ENCODE measurements around the gene NAT9.

Gene NAT9

GRCh38 chr17:74772053-74772452, 4.1 kb downstream of the NAT9 start:
- no peak for DNase-seq (ENCODE audit: low spot score)
- TF ChIP-seq, protein P1, sequence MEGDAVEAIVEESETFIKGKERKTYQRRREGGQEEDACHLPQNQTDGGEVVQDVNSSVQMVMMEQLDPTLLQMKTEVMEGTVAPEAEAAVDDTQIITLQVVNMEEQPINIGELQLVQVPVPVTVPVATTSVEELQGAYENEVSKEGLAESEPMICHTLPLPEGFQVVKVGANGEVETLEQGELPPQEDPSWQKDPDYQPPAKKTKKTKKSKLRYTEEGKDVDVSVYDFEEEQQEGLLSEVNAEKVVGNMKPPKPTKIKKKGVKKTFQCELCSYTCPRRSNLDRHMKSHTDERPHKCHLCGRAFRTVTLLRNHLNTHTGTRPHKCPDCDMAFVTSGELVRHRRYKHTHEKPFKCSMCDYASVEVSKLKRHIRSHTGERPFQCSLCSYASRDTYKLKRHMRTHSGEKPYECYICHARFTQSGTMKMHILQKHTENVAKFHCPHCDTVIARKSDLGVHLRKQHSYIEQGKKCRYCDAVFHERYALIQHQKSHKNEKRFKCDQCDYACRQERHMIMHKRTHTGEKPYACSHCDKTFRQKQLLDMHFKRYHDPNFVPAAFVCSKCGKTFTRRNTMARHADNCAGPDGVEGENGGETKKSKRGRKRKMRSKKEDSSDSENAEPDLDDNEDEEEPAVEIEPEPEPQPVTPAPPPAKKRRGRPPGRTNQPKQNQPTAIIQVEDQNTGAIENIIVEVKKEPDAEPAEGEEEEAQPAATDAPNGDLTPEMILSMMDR (conservative IDR thresholded peaks at IDR 0.05; ENCODE audit: low read depth) = no peak
- ChIA-PET CTCF (interaction anchor here (0.6 to 3.5 kb wide), 2 partner anchors 26 to 71 kb away, joined by 3 to 42 read pairs; no protein-coding TSS in a partner anchor), POLR2A (ENCODE audit: low non-redundant PET) (interaction anchor here (1.6 kb wide), 1 partner anchor 22 kb away, joined by 6 read pairs; no protein-coding TSS in a partner anchor)
- peak overlapping the region; percentile 79 for H3K27ac ChIP-seq

DNA sequence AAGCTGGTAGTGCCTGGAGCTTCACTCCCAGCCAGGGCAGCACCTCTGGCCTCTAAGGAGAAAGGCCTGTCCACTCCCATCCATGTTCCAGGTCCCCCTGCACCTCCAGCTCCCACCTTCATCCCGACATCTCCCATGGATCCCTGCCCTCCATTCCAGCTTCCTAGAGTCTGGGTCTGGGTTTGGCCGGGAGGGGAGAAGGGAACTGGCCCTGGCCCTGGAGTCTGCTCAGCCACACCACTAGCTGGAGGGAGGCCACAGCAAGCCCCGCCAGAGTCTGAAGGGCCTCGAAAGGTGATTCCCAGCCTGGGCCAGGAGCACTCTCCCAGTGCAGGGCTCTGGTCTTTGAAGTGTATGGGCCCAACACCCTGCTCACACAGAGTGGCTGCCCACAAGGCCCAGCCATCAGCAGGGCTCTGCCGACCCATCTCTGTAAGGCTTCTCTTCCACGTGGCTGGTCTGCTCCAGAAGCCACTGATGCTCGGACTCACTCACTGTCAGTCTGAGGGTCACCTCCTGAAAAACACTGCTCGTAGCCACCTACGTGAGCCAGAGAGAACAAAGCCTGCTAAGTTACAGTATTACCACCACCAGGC, 4.7 kb downstream of the NAT9 start:
- ChIA-PET POLR2A (ENCODE audit: low non-redundant PET) (interaction anchor here (0.8 to 1.6 kb wide), 2 partner anchors 22 to 29 kb away, joined by 5 to 6 read pairs; no protein-coding TSS in a partner anchor), CTCF (interaction anchor here (0.6 to 3.5 kb wide), 15 partner anchors 7 to 392 kb away, joined by 3 to 42 read pairs (median 4); no protein-coding TSS in a partner anchor)

DNA sequence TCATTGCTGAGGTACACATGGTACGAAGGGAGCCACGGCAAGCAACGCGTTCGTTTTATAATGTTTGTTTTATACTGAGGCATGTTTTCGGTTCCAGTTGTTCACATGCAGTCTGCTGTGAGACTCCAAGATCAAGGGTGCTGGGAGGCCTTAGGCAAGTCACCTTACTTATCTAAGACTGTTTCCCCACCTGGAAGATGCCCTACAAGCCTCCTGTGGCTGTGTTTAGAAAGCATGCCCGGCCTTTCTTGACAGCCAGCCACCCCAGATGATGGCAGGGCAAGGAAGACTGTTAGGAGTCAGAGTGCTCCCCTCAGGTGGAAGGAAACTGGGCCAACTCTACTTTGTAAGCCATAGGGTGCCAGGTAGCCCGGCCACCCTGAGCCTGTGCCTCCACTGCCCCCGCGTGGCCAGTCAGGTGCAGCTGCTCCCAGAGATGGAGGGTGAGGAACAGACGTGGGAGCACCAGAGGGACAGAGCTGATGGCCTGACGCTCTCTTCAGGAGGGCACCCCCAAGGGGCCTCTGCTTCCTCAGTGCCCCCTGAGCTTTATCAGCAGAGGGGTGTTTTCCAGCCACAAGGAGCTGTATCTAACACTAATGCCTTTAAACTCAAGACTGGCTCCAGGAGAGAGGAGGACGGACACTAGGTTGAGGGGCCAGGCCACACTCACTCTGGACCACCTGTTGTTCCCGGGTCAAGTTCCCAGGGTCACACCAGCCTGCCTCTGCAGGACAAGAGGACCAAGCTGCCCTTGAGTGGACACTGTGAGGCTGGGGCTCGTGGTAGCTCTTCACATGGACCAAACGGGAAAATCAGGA, 5.4 kb downstream of the NAT9 start:
- ChIA-PET CTCF (interaction anchor here (0.6 to 3.5 kb wide), 15 partner anchors 8 to 391 kb away, joined by 3 to 42 read pairs (median 4); no protein-coding TSS in a partner anchor), POLR2A (ENCODE audit: low non-redundant PET) (interaction anchor here (0.8 to 1.6 kb wide), 3 partner anchors 21 to 28 kb away, joined by 4 to 6 read pairs (median 5); no protein-coding TSS in a partner anchor)
- peak overlapping the region; percentile 79 for H3K27ac ChIP-seq
- TF ChIP-seq, protein P1 (conservative IDR thresholded peaks at IDR 0.05; ENCODE audit: low read depth) = peak; percentile 95
- DNase-seq (ENCODE audit: low spot score) = peak; percentile 69

More for the DNA sequence above, 4.7 kb downstream of the NAT9 start:
- no peak for DNase-seq (ENCODE audit: low spot score)
- peak overlapping the region; percentile 79 for H3K27ac ChIP-seq
- TF ChIP-seq, protein P1 (conservative IDR thresholded peaks at IDR 0.05; ENCODE audit: low read depth) = no peak

- POLR2A ChIA-PET (ENCODE audit: low non-redundant PET) = interaction anchor here (0.8 to 1.6 kb wide), 3 partner anchors 20 to 27 kb away, joined by 4 to 7 read pairs (median 6); no protein-coding TSS in a partner anchor
- CTCF ChIA-PET = interaction anchor here (0.6 to 3.5 kb wide), 8 partner anchors 11 to 113 kb away, joined by 3 to 42 read pairs (median 6); no protein-coding TSS in a partner anchor
- TF ChIP-seq, protein P1 (conservative IDR thresholded peaks at IDR 0.05; ENCODE audit: low read depth) = no peak
- no peak for DNase-seq (ENCODE audit: low spot score)
- H3K27ac ChIP-seq = peak overlapping the region; percentile 79
Measured at GRCh38 chr17:74769856-74770497, 6.2 kb downstream of the NAT9 start.

GRCh38 chr17:74769266-74769855, 6.8 kb downstream of the NAT9 start:
- CTCF ChIA-PET = interaction anchor here (0.6 to 3.5 kb wide), 4 partner anchors 11 to 24 kb away, joined by 3 to 42 read pairs (median 32); no protein-coding TSS in a partner anchor
- peak overlapping the region; percentile 79 for H3K27ac ChIP-seq
- DNase-seq (ENCODE audit: low spot score) = no peak
- TF ChIP-seq, protein P1 (conservative IDR thresholded peaks at IDR 0.05; ENCODE audit: low read depth) = no peak
- POLR2A ChIA-PET (ENCODE audit: low non-redundant PET) = interaction anchor here (0.8 to 1.4 kb wide), 4 partner anchors 9 to 27 kb away, joined by 3 to 7 read pairs (median 4); no protein-coding TSS in a partner anchor
